ENCODE data around the gene RSAD2. TPM values are rescaled to one million over a fixed set of nuclear protein-coding genes. Genes with fewer than 3 reads are reported as not detected.

RSAD2 gene
- total RNA-seq, 1 experiment from 2014 or later, result not detected

GRCh38 chr2:6943971-6944370, 66.4 kb downstream of the RSAD2 start:
- no peaks in the 10 kb centered on the region for H3K27me3 ChIP-seq (ENCODE audit: insufficient read depth, low read depth)
- no peak overlapping the region for H3K4me2 ChIP-seq
- H4K20me1 ChIP-seq (ENCODE audit: insufficient read depth), result no peaks in the 10 kb centered on the region
- H3K9me3 ChIP-seq (ENCODE audit: insufficient read depth, low read depth), result no peaks in the 10 kb centered on the region
- BruUV-seq (replicated peaks), result no TSS peak
- H3K27ac ChIP-seq, result no peak overlapping the region
- no peak overlapping the region for H3K4me3 ChIP-seq
- no peaks in the 10 kb centered on the region for H3K9me2 ChIP-seq (ENCODE audit: insufficient read depth)
- no peak overlapping the region for H2AFZ ChIP-seq
- CTCF ChIA-PET, result no interaction called here
- no peak for DNase-seq
- H3K36me3 ChIP-seq (ENCODE audit: low read depth), result no peaks in the 10 kb centered on the region
- TF ChIP-seq CTCF (conservative IDR thresholded peaks at IDR 0.05) (no peak), EZH2 (IDR thresholded peaks at IDR 0.05; ENCODE audit: low read depth) (no peak)
- intact Hi-C loops (cut with micrococcal nuclease; ENCODE audit: unreplicated experiment), result no loop called here
- POLR2A ChIA-PET (ENCODE audit: unreplicated experiment), result no interaction called here
- no peaks in the 10 kb centered on the region for H3F3A ChIP-seq (ENCODE audit: insufficient read depth, low read depth)
- H3K79me2 ChIP-seq (ENCODE audit: low read depth), result no peaks in the 10 kb centered on the region
- no peaks in the 10 kb centered on the region for H3K4me1 ChIP-seq (replicated peaks; ENCODE audit: insufficient read depth)

- POLR2A ChIA-PET (ENCODE audit: unreplicated experiment), result no interaction called here
- DNase-seq, result no peak
- Histone ChIP-seq H4K20me1 (ENCODE audit: insufficient read depth) (no peaks in the 10 kb centered on the region), H3K27ac (no peak overlapping the region), H3K9me3 (ENCODE audit: insufficient read depth, low read depth) (no peaks in the 10 kb centered on the region), H3K27me3 (ENCODE audit: insufficient read depth, low read depth) (no peaks in the 10 kb centered on the region), H3K4me1 (replicated peaks; ENCODE audit: insufficient read depth) (no peaks in the 10 kb centered on the region), H2AFZ (no peak overlapping the region), H3K9me2 (ENCODE audit: insufficient read depth) (no peaks in the 10 kb centered on the region), H3K79me2 (ENCODE audit: low read depth) (no peaks in the 10 kb centered on the region), H3F3A (ENCODE audit: insufficient read depth, low read depth) (no peaks in the 10 kb centered on the region), H3K4me2 (no peak overlapping the region), H3K36me3 (ENCODE audit: low read depth) (no peaks in the 10 kb centered on the region), H3K4me3 (no peak overlapping the region)
- CTCF ChIA-PET, result no interaction called here
- BruUV-seq (replicated peaks), result no TSS peak
- intact Hi-C loops (cut with micrococcal nuclease; ENCODE audit: unreplicated experiment), result no loop called here
- TF ChIP-seq EZH2 (IDR thresholded peaks at IDR 0.05; ENCODE audit: low read depth), result no peak
- no peak for TF ChIP-seq CTCF (conservative IDR thresholded peaks at IDR 0.05)
Observed at GRCh38 chr2:6944555-6944954, 67.0 kb downstream of the RSAD2 start.

GRCh38 chr2:6945087-6945813, 67.7 kb downstream of the RSAD2 start:
- no peaks in the 10 kb centered on the region for H3K79me2 ChIP-seq (ENCODE audit: low read depth)
- no peaks in the 10 kb centered on the region for H3K36me3 ChIP-seq (ENCODE audit: low read depth)
- H3K27me3 ChIP-seq (ENCODE audit: insufficient read depth, low read depth), result no peaks in the 10 kb centered on the region
- ChIA-PET POLR2A (ENCODE audit: unreplicated experiment) (no interaction called here), CTCF (no interaction called here)
- H3F3A ChIP-seq (ENCODE audit: insufficient read depth, low read depth), result no peaks in the 10 kb centered on the region
- H3K4me1 ChIP-seq (replicated peaks; ENCODE audit: insufficient read depth), result no peaks in the 10 kb centered on the region
- BruUV-seq (replicated peaks), result no TSS peak
- no peak overlapping the region for H2AFZ ChIP-seq
- H4K20me1 ChIP-seq (ENCODE audit: insufficient read depth), result no peaks in the 10 kb centered on the region
- H3K9me2 ChIP-seq (ENCODE audit: insufficient read depth), result no peaks in the 10 kb centered on the region
- H3K4me2 ChIP-seq, result no peak overlapping the region
- TF ChIP-seq EZH2 (IDR thresholded peaks at IDR 0.05; ENCODE audit: low read depth) (no peak), CTCF (conservative IDR thresholded peaks at IDR 0.05) (no peak)
- H3K27ac ChIP-seq, result no peak overlapping the region
- intact Hi-C loops (cut with micrococcal nuclease; ENCODE audit: unreplicated experiment), result no loop called here
- H3K4me3 ChIP-seq, result no peak overlapping the region
- no peak for DNase-seq
- H3K9me3 ChIP-seq (ENCODE audit: insufficient read depth, low read depth), result no peaks in the 10 kb centered on the region

Measured in PC-9 (cell line).